SK-N-SH (cell line): Measurements from ENCODE around the gene FEV. TPM values are rescaled to one million over a fixed set of nuclear protein-coding genes. Genes with fewer than 3 reads are reported as not detected.

Experiments used
- CTCF ChIA-PET: fragments of 300-600, 350-600 bp; formaldehyde crosslinking; extraction: SDS; loops from one replicate; lab custom pipeline; 2021; lab: Yijun Ruan, JAX
- POLR2A ChIA-PET: fragments of 350-600 bp; sonication (Branson Sonifier 250); formaldehyde crosslinking; extraction: SDS; loops from one replicate; lab custom pipeline; 2020; ENCODE audit warnings: antibody characterized with exemption, inconsistent platforms; lab: Yijun Ruan, JAX
- DNase-seq: peaks from one replicate; pipeline ENCODE4 v3.0.0; 2012
- H2AFZ ChIP-seq: fragments of 200-600 bp; sonication (generic); 2 replicates; pipeline ENCODE4 v1.8.1; 2016; ENCODE audit warnings: antibody characterized with exemption, mild to moderate bottlenecking, low read depth
- H3F3A ChIP-seq: fragments of 200-600 bp; sonication (generic); replicated peaks from 2 replicates; pipeline ENCODE3; 2016; ENCODE audit warnings: antibody characterized with exemption, mild to moderate bottlenecking; ENCODE audit not compliant: insufficient read depth
- H3K27ac ChIP-seq, 2 experiments: fragments of 200-500 bp in 1 of 2; fragments of 200-600 bp in 1 of 2; sonication (Bioruptor generic) in 1 of 2; sonication (generic), shearing (Covaris generic) in 1 of 2; 2 replicates each; pipeline versions ENCODE4 v1.5.1 to v1.6.1; 2014 to 2016; ENCODE audit warnings: low read depth in 2 of 2, inconsistent platforms in 1 of 2, low read length in 1 of 2, mild to moderate bottlenecking in 1 of 2, mixed read lengths in 1 of 2
- H3K27me3 ChIP-seq: fragments of 200-600 bp; sonication (generic), shearing (Covaris generic); 2 replicates; pipeline ENCODE4 v1.6.1; 2016; ENCODE audit warnings: mixed run types; ENCODE audit not compliant: insufficient read depth
- H3K36me3 ChIP-seq, 2 experiments: fragments of 200-500 bp in 1 of 2; fragments of 200-600 bp in 1 of 2; sonication (Bioruptor generic) in 1 of 2; sonication (generic) in 1 of 2; replicated peaks in 1 of 2; 2 replicates each; pipeline versions ENCODE3 to v1.5.1; 2014 to 2016; ENCODE audit warnings: low read length in 1 of 2, mild to moderate bottlenecking in 1 of 2; ENCODE audit not compliant: insufficient read depth in 2 of 2, control insufficient read depth in 1 of 2
- H3K4me1 ChIP-seq, 2 experiments: fragments of 200-500 bp in 1 of 2; fragments of 200-600 bp in 1 of 2; sonication (Bioruptor generic) in 1 of 2; sonication (generic), shearing (Covaris generic) in 1 of 2; 2 replicates each; pipeline versions ENCODE4 v1.5.1 to v1.6.1; 2014 to 2016; ENCODE audit warnings: low read depth in 1 of 2, low read length in 1 of 2, mixed run types in 1 of 2; ENCODE audit not compliant: insufficient read depth in 2 of 2, control insufficient read depth in 1 of 2
- H3K4me2 ChIP-seq: fragments of 200-600 bp; sonication (generic), shearing (Covaris generic); 2 replicates; pipeline ENCODE4 v1.6.1; 2017; ENCODE audit warnings: mixed run types
- H3K4me3 ChIP-seq, 2 experiments: fragments of 200-500 bp in 1 of 2; fragments of 200-600 bp in 1 of 2; sonication (Bioruptor generic) in 1 of 2; sonication (generic), shearing (Covaris generic) in 1 of 2; 2 replicates each; pipeline versions ENCODE4 v1.5.1 to v1.8.1; 2014 to 2016; ENCODE audit warnings: low read depth in 2 of 2, inconsistent platforms in 1 of 2, low read length in 1 of 2, mild to moderate bottlenecking in 1 of 2, mixed read lengths in 1 of 2, moderate library complexity in 1 of 2
- H3K79me2 ChIP-seq: fragments of 200-600 bp; sonication (generic); 2 replicates; pipeline ENCODE4 v1.8.1; 2017; ENCODE audit warnings: mild to moderate bottlenecking; ENCODE audit not compliant: insufficient read depth
- H3K9ac ChIP-seq: fragments of 200-600 bp; sonication (generic); 2 replicates; pipeline ENCODE4 v1.6.1; 2017; ENCODE audit warnings: mixed run types
- H3K9me2 ChIP-seq: fragments of 200-600 bp; sonication (generic); 2 replicates; pipeline ENCODE4 v1.6.1; 2017; ENCODE audit warnings: mixed run types
- H3K9me3 ChIP-seq: fragments of 200-600 bp; sonication (generic); 2 replicates; pipeline ENCODE4 v1.6.1; 2017; ENCODE audit warnings: mixed run types, mild to moderate bottlenecking, moderate library complexity
- H4K20me1 ChIP-seq: fragments of 200-600 bp; sonication (generic); 2 replicates; pipeline ENCODE4 v1.6.1; 2017; ENCODE audit warnings: mild to moderate bottlenecking, mixed run types; ENCODE audit not compliant: insufficient read depth
- ELF1 ChIP-seq: IDR thresholded peaks from 2 replicates; pipeline ENCODE4 v1.4.0; 2012
- EZH2phosphoT487 ChIP-seq: fragments of 200-600 bp; sonication (generic); IDR thresholded peaks from 2 replicates; pipeline ENCODE4 v1.6.1; 2017; ENCODE audit warnings: low read depth, mixed run types, mild to moderate bottlenecking, antibody characterized with exemption, moderate library complexity, borderline replicate concordance
- FOXJ3 ChIP-seq: sonication (generic); formaldehyde crosslinking; IDR thresholded peaks from 2 replicates; pipeline ENCODE4 v1.5.1; 2020; ENCODE audit warnings: mild to moderate bottlenecking, missing genetic modification reagents
- GABPA ChIP-seq: IDR thresholded peaks from 2 replicates; pipeline ENCODE4 v1.4.0; 2012; ENCODE audit warnings: low read depth, mild to moderate bottlenecking
- GATA2 ChIP-seq: sonication (generic); formaldehyde crosslinking; IDR thresholded peaks from 2 replicates; pipeline ENCODE4 v1.5.0; 2020; ENCODE audit warnings: mild to moderate bottlenecking, missing genetic modification reagents
- IRF3 ChIP-seq: fragments of 150-350 bp; IDR thresholded peaks from 2 replicates; pipeline ENCODE4 v1.6.1; 2016; ENCODE audit warnings: mild to moderate bottlenecking, low read depth, low read length
- JUND ChIP-seq: IDR thresholded peaks from 2 replicates; pipeline ENCODE4 v1.4.0; 2012
- MAX ChIP-seq: IDR thresholded peaks from 2 replicates; pipeline ENCODE4 v1.4.0; 2012; ENCODE audit warnings: low read depth
- MEF2A ChIP-seq: IDR thresholded peaks from 2 replicates; pipeline ENCODE4 v1.4.0; 2012; ENCODE audit warnings: low read depth, borderline replicate concordance
- MXI1 ChIP-seq: IDR thresholded peaks from 2 replicates; pipeline ENCODE4 v1.6.1; 2012; ENCODE audit warnings: mild to moderate bottlenecking, low read depth, low read length, improper control_type of control experiment
- NFIC ChIP-seq: IDR thresholded peaks from 2 replicates; pipeline ENCODE4 v1.4.0; 2012; ENCODE audit warnings: borderline replicate concordance
- POLR2AphosphoS5 ChIP-seq: IDR thresholded peaks from 2 replicates; pipeline ENCODE4 v1.6.1; 2012; ENCODE audit warnings: low read depth, low read length
- RCOR1 ChIP-seq: fragments of 150-350 bp; IDR thresholded peaks from 2 replicates; pipeline ENCODE4 v1.6.1; 2017; ENCODE audit warnings: antibody characterized with exemption, low read length
- REST ChIP-seq: IDR thresholded peaks from 2 replicates; pipeline ENCODE4 v1.6.1; 2012; ENCODE audit warnings: mild to moderate bottlenecking, low read depth, low read length, moderate library complexity
- SIN3A ChIP-seq: IDR thresholded peaks from 2 replicates; pipeline ENCODE4 v1.6.1; 2012; ENCODE audit warnings: low read depth, mild to moderate bottlenecking, low read length, moderate library complexity, borderline replicate concordance
- TCF12 ChIP-seq: IDR thresholded peaks from 2 replicates; pipeline ENCODE4 v1.4.0; 2012
- TEAD4 ChIP-seq: IDR thresholded peaks from 2 replicates; pipeline ENCODE4 v1.4.0; 2012; ENCODE audit warnings: mild to moderate bottlenecking, borderline replicate concordance; ENCODE audit not compliant: insufficient read depth
- USF2 ChIP-seq: fragments of 150-350 bp; IDR thresholded peaks from 2 replicates; pipeline ENCODE4 v1.6.1; 2017; ENCODE audit warnings: antibody characterized with exemption, low read length, low read depth, borderline replicate concordance
- WGBS: methylation state at CpG from one replicate; pipeline ENCODE4 v1.1.6; 2017; ENCODE audit warnings: low lambda C conversion rate; 5-methylcytosine and 5-hydroxymethylcytosine counted together
- polyA plus RNA-seq, 3 experiments: library from polyadenylated mRNA; depleted of rRNA; stranded (reverse); fragments of >200 nt; gene quantifications; 2 replicates each; pipeline ENCODE4 v1.2.3, GENCODE V29; 2012

The FEV gene
- polyA plus RNA-seq, 1 of the 3 experiments (the other 2 are of a cell fraction) = 0.53 TPM

GRCh38 chr2:219027511-219028055 lies 42.6 kb upstream of the FEV start (continued):
- TF ChIP-seq REST (no peak), NFIC (no peak)

- Histone ChIP-seq H3K4me3 (no peak overlapping the region), H3K9ac (no peak overlapping the region), H3K4me1 (peaks cover 0 to 5% of the 10 kb centered on the region in 2 experiments; a peak in 1 of 4 replicates), H3K4me2 (no peak overlapping the region), H2AFZ (no peak overlapping the region), H3K27me3 (peaks cover 18% of the 10 kb centered on the region; the same call in 1 of the 2 replicates), H4K20me1 (no peaks in the 10 kb centered on the region)
- WGBS = 50% methylated on average over 6 of the region's 7 CpGs
- CTCF ChIA-PET = interaction anchor here (1.0 to 10.9 kb wide), 13 partner anchors 9 to 175 kb away, joined by 3 to 238 read pairs (median 30); partner anchors contain the start of genes CFAP65, IHH and NHEJ1
- no peak for DNase-seq
- no peak for TF ChIP-seq MAX
- TF ChIP-seq POLR2AphosphoS5 = no peak
- no peak for TF ChIP-seq EZH2phosphoT487
- no peak for TF ChIP-seq GABPA
- no peak for TF ChIP-seq IRF3
- no peak for TF ChIP-seq MXI1
- no peak for TF ChIP-seq FOXJ3 (CRISPR knock-in tag)
- no peak for TF ChIP-seq TCF12
- no peak for TF ChIP-seq ELF1
- no peak for TF ChIP-seq JUND
- TF ChIP-seq GATA2 = no peak
- no peak for TF ChIP-seq RCOR1
- no peak for TF ChIP-seq NFIC
- no peak for TF ChIP-seq TEAD4
- TF ChIP-seq SIN3A = no peak
- no peak for TF ChIP-seq MEF2A
- TF ChIP-seq USF2 = no peak
- TF ChIP-seq, all 33 proteins: peak for 0
- Histone ChIP-seq H3K9me2 (no peaks in the 10 kb centered on the region), H3F3A (no peaks in the 10 kb centered on the region), H3K27ac (no peak overlapping the region), H3K36me3 (no peaks in the 10 kb centered on the region), H3K9me3 (no peaks in the 10 kb centered on the region), H3K79me2 (no peaks in the 10 kb centered on the region)
- POLR2A ChIA-PET = no interaction called here
Measured at GRCh38 chr2:219026946-219027345, 42.0 kb upstream of the FEV start.
